Measurements from ENCODE around the gene MYRF. TPM values are rescaled to one million over a fixed set of nuclear protein-coding genes. Genes with fewer than 3 reads are reported as not detected.

MYRF gene
- total and polyA plus RNA-seq, 9 of the 15 experiments (the other 6 are each of a cell fraction or from before 2014, with no cell fraction given): 2.3 to 25.8 (median 7.1) TPM

GRCh38 chr11:61814958-61815789 lies 62.7 kb downstream of the MYRF start (continued):
- TF ChIP-seq SMAD2 (IDR thresholded peaks at IDR 0.05; ENCODE audit: low read depth, low read length): no peak
- TF ChIP-seq STAT6 (CRISPR knock-in tag; IDR thresholded peaks at IDR 0.05): peak; percentile 93; the same call in 1 of the 2 replicates
- TF ChIP-seq HNRNPLL (IDR thresholded peaks at IDR 0.05; ENCODE audit: low read depth, low read length, poor library complexity, severe bottlenecking): peak; percentile 66
- 0 out of 3 replicates have a peak, but pooled peaks of 1 of the 2 experiments have one; percentile 13 for TF ChIP-seq CBX3 (IDR thresholded peaks at IDR 0.05; ENCODE audit: borderline replicate concordance in 1 of 2, low read length in 2 of 2)
- peak; percentile 64 for TF ChIP-seq E2F8 (IDR thresholded peaks at IDR 0.05; ENCODE audit: low read depth, partially characterized antibody)
- peak; percentile 73 for TF ChIP-seq TAF7 (tag; IDR thresholded peaks at IDR 0.05)
- peak; percentile 83 for TF ChIP-seq TBP (optimal IDR thresholded peaks at IDR 0.05; ENCODE audit: low read depth, low read length)
- TF ChIP-seq RAD21 (CRISPR knock-in tag; conservative IDR thresholded peaks at IDR 0.05 in 1 of 2, IDR thresholded peaks at IDR 0.05 in 1 of 2): peak in 1 of 2 experiments; percentile 2; a peak in 1 of 4 replicates
- TF ChIP-seq SRSF7 (optimal IDR thresholded peaks at IDR 0.05; ENCODE audit: low read depth, low read length): no peak
- TF ChIP-seq ID3 (CRISPR knock-in tag; IDR thresholded peaks at IDR 0.05): 0 out of 2 replicates have a peak, but pooled peaks have one; percentile 6
- peak; percentile 66; the same call in 1 of the 2 replicates for TF ChIP-seq ID3 (tag; IDR thresholded peaks at IDR 0.05)
- TF ChIP-seq ZNF586 (CRISPR knock-in tag; conservative IDR thresholded peaks at IDR 0.05): 0 out of 2 replicates have a peak, but pooled peaks have one; percentile 67
- peak; percentile 45 for TF ChIP-seq TOE1 (IDR thresholded peaks at IDR 0.05; ENCODE audit: borderline replicate concordance)
- TF ChIP-seq TOE1 (CRISPR knock-in tag; IDR thresholded peaks at IDR 0.05; ENCODE audit: borderline replicate concordance, low read depth): no peak
- peak; percentile 99 for TF ChIP-seq ZBTB2 (IDR thresholded peaks at IDR 0.05)
- TF ChIP-seq MTA2 (IDR thresholded peaks at IDR 0.05; ENCODE audit: low read depth): peak; percentile 31; the same call in 1 of the 2 replicates
- peak; percentile 48; the same call in 1 of the 2 replicates for TF ChIP-seq ZNF766 (CRISPR knock-in tag; conservative IDR thresholded peaks at IDR 0.05)

Data from K562 (cell line).